ENCODE measurements around the gene C6orf141.

Gene C6orf141

GRCh38 chr6:49550492-49551077, at the start of gene C6orf141:
Gene C6orf141 (plus strand): TSS chr6:49550668. CDS start chr6:49550793, 125 bp downstream.
- H3K4me3 ChIP-seq (replicated peaks in 1 of 2; ENCODE audit: low read depth in 2 of 2, low read length in 2 of 2): peak within 1 kb of the TSS; percentile 48 to 53
- TF ChIP-seq CTCF (IDR thresholded peaks at IDR 0.05; ENCODE audit: low read depth, low read length): no peak
- no peak for DNase-seq (ENCODE audit: low read depth in 2 of 2)

GRCh38 chr6:49504666-49505065, 45.8 kb upstream of the C6orf141 start:
- DNase-seq (ENCODE audit: low read depth in 2 of 2): no peak
- TF ChIP-seq CTCF (IDR thresholded peaks at IDR 0.05; ENCODE audit: low read depth, low read length): no peak

DNA sequence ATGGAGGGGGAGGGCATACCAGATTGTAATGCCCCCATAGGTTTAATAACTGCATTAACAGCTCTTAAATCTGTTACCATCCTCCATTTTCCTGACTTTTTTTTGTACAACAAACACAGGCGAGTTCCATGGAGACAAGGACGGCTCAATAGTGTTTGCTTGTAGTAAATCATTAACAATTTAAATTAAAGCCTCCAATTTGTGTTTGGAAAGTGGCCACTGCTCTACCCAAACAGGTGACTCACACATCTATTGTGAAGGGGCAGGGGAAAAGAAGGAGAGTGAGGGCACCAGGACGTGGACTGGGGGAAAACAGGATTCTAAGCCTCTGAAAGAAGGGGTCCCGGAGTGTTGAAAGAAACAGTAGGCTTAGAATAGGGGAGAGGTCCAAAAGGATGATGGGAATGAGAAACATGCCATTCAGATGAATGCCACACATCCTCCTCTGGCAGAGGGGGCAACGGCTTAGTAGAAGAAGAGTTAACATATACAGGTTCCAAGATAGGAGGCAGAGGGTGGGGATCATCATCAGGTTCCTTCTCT, 43.8 kb upstream of the C6orf141 start:
- no peak for TF ChIP-seq CTCF (IDR thresholded peaks at IDR 0.05; ENCODE audit: low read depth, low read length)
- DNase-seq (ENCODE audit: low read depth in 2 of 2): no peak
- H3K4me3 ChIP-seq (replicated peaks in 1 of 2; ENCODE audit: low read depth in 2 of 2, low read length in 2 of 2): no peak overlapping the region

More at GRCh38 chr6:49504666-49505065, 45.8 kb upstream of the C6orf141 start:
- H3K4me3 ChIP-seq (replicated peaks in 1 of 2; ENCODE audit: low read depth in 2 of 2, low read length in 2 of 2): no peak overlapping the region

DNA sequence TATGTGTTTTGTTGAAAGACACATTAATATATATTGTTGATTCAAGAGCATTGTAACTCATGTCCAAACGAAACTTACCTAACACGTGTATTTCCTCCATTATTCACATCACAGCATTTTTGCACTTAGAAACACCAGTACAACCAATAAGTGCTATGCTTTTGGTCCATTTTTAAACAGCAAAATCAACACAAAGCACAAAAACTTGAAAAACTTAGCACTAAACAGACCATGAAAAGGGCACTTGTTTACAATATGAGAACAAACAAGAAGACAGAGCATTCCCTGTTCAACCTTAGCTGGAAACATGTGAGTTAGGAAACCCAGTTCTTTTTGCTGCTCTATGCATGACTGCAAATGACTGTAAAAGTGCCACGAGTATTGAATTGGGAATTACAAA, 41.1 kb upstream of the C6orf141 start:
- no peak overlapping the region for H3K4me3 ChIP-seq (replicated peaks in 1 of 2; ENCODE audit: low read depth in 2 of 2, low read length in 2 of 2)
- TF ChIP-seq CTCF (IDR thresholded peaks at IDR 0.05; ENCODE audit: low read depth, low read length): no peak
- no peak for DNase-seq (ENCODE audit: low read depth in 2 of 2)

DNA sequence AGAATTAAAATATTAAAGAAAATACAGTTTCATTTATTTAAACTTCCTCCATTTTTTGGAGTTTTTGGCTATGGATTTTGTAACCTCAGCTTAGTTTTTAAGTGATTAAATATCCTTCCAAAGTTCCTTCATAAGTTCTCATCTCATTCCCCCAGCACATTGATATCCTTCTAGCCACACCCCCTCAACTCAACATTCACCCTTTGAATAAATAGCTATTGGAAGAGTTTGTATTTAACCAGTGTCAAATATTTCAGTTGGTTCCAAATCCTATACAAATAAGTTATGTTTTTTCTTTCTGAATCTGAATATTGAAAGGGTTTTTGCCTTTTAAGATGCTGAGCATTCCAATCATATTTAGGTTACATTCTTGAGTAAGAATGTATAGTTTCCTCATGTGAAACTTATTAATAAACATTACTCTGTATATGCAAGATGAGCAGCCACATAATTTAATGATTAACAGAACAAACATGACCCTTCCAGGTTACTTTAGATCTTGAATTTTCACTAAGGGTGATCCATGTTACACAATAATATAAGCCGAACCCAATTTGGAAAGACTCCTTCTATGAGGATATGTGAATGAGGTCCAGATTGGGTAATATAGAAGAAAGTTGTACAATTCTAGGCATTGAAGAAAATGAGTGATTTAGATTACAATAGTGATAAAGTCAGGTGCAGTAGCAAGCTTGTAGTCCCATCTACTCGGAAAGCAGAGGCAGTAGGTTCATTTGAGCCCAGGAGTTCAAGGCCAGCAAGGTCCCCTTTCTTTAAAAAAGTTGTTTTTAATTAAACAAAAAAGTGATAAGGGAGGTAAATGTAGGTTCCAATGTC, 37.1 kb upstream of the C6orf141 start:
- no peak overlapping the region for H3K4me3 ChIP-seq (replicated peaks in 1 of 2; ENCODE audit: low read depth in 2 of 2, low read length in 2 of 2)
- peak in 1 of 2 donors; percentile 9 for DNase-seq (ENCODE audit: low read depth in 2 of 2)
- no peak for TF ChIP-seq CTCF (IDR thresholded peaks at IDR 0.05; ENCODE audit: low read depth, low read length)

DNA sequence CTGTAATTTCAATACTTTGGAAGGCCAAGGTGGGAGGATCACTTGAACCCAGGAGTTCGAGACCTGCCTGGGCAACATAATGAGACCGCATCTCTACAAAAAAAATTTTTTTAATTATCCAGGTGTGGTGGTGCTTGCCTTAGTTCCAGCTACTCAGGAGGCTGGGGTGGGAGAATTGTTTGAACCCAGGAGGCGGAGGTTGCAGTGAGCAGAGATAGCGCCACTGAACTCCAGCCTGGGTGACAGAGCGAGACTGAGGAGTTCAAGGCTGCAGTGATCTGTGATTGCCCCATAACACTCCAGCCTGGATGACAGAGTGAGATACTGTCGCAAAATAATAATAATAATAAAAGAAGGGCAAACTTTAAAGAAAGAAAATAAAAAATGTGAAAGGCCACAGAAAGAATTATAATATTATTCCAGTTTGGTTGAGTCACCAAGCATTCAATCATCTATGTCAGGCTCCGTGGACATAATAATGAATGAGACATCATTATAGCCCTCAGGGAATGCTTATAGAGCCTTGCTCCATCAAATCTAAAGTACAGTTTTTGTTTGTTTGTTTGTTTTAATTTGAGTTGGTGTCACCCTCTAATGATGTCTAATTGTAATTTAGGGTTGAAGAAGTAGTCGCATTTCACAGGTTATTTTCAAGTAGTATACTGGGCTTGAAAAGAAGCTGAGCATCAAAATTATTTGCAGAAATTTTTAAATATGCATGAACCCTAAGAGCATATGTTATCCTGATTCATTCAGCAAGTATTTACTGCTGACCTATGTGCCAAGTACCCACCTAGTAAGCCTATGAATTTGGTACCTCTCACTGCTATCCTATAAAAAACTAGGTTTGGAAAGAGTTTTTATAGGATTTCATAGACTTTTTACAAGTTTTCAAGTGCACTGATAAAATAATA, 35.6 kb upstream of the C6orf141 start:
- no peak for TF ChIP-seq CTCF (IDR thresholded peaks at IDR 0.05; ENCODE audit: low read depth, low read length)
- no peak overlapping the region for H3K4me3 ChIP-seq (replicated peaks in 1 of 2; ENCODE audit: low read depth in 2 of 2, low read length in 2 of 2)
- DNase-seq (ENCODE audit: low read depth in 2 of 2): no peak

Data from cardiac fibroblast (primary cell).